Measurements from ENCODE around the gene PISD. TPM values are rescaled to one million over a fixed set of nuclear protein-coding genes. Genes with fewer than 3 reads are reported as not detected.
"Not testable (repeated sequence)": the region's sequence is repeated elsewhere in the genome, so short reads cannot be mapped to it uniquely, and the experiment has no call there.

The PISD gene
- total RNA-seq, 1 experiment from 2014 or later: 46.4 TPM

GRCh38 chr22:31695423-31695822 is 33.4 kb upstream of the PISD start:
- Histone ChIP-seq H3K79me2 (ENCODE audit: low read depth) (no peaks in the 10 kb centered on the region), H3K4me2 (no peak overlapping the region), H3F3A (ENCODE audit: insufficient read depth, low read depth) (no peaks in the 10 kb centered on the region), H3K27me3 (ENCODE audit: insufficient read depth, low read depth) (no peaks in the 10 kb centered on the region), H3K27ac (no peak overlapping the region), H3K9me2 (ENCODE audit: insufficient read depth) (no peaks in the 10 kb centered on the region), H4K20me1 (ENCODE audit: insufficient read depth) (no peaks in the 10 kb centered on the region), H3K36me3 (ENCODE audit: low read depth) (peaks cover 41% of the 10 kb centered on the region; the same call in 1 of the 2 replicates), H3K4me3 (no peak overlapping the region), H3K4me1 (replicated peaks; ENCODE audit: insufficient read depth) (no peaks in the 10 kb centered on the region), H2AFZ (no peak overlapping the region), H3K9me3 (ENCODE audit: insufficient read depth, low read depth) (no peaks in the 10 kb centered on the region)
- intact Hi-C loops (cut with micrococcal nuclease; ENCODE audit: unreplicated experiment): no loop called here
- BruUV-seq (replicated peaks): no TSS peak
- no peak for DNase-seq
- CTCF ChIA-PET: no interaction called here
- TF ChIP-seq EZH2 (IDR thresholded peaks at IDR 0.05; ENCODE audit: low read depth) (no peak), CTCF (conservative IDR thresholded peaks at IDR 0.05) (no peak)
- POLR2A ChIA-PET (ENCODE audit: unreplicated experiment): no interaction called here

GRCh38 chr22:31694046-31694445 is 32.0 kb upstream of the PISD start:
- H3K79me2 ChIP-seq (ENCODE audit: low read depth); H3K4me1 ChIP-seq (replicated peaks; ENCODE audit: insufficient read depth); CTCF ChIA-PET; H3K4me2 ChIP-seq; H2AFZ ChIP-seq; H3K4me3 ChIP-seq; H3K27ac ChIP-seq; BruUV-seq (replicated peaks); H3K9me2 ChIP-seq (ENCODE audit: insufficient read depth); H4K20me1 ChIP-seq (ENCODE audit: insufficient read depth); H3F3A ChIP-seq (ENCODE audit: insufficient read depth, low read depth); intact Hi-C loops (cut with micrococcal nuclease; ENCODE audit: unreplicated experiment); H3K27me3 ChIP-seq (ENCODE audit: insufficient read depth, low read depth); H3K9me3 ChIP-seq (ENCODE audit: insufficient read depth, low read depth); DNase-seq: not testable (repeated sequence)
- peaks cover 44% of the 10 kb centered on the region for H3K36me3 ChIP-seq (ENCODE audit: low read depth)
- POLR2A ChIA-PET (ENCODE audit: unreplicated experiment): interaction anchor here (0.6 kb wide), 1 partner anchor 348 kb away, joined by 3 read pairs; no protein-coding TSS in a partner anchor

- H2AFZ ChIP-seq: no peak overlapping the region
- no peak overlapping the region for H3K27ac ChIP-seq
- no peaks in the 10 kb centered on the region; the same call in 1 of the 2 replicates for H3F3A ChIP-seq (ENCODE audit: insufficient read depth, low read depth)
- peaks cover 44% of the 10 kb centered on the region for H3K36me3 ChIP-seq (ENCODE audit: low read depth)
- intact Hi-C loops (cut with micrococcal nuclease; ENCODE audit: unreplicated experiment): no loop called here
- TF ChIP-seq CTCF (conservative IDR thresholded peaks at IDR 0.05): no peak
- no peak for TF ChIP-seq EZH2 (IDR thresholded peaks at IDR 0.05; ENCODE audit: low read depth)
- ChIA-PET CTCF (no interaction called here), POLR2A (ENCODE audit: unreplicated experiment) (no interaction called here)
- no peaks in the 10 kb centered on the region for H3K4me1 ChIP-seq (replicated peaks; ENCODE audit: insufficient read depth)
- DNase-seq: no peak
- no peaks in the 10 kb centered on the region for H4K20me1 ChIP-seq (ENCODE audit: insufficient read depth)
- BruUV-seq (replicated peaks): no TSS peak
- H3K9me2 ChIP-seq (ENCODE audit: insufficient read depth): no peaks in the 10 kb centered on the region
- H3K4me3 ChIP-seq: no peak overlapping the region
- no peaks in the 10 kb centered on the region for H3K79me2 ChIP-seq (ENCODE audit: low read depth)
- H3K27me3 ChIP-seq (ENCODE audit: insufficient read depth, low read depth): no peaks in the 10 kb centered on the region
- no peaks in the 10 kb centered on the region for H3K9me3 ChIP-seq (ENCODE audit: insufficient read depth, low read depth)
- no peak overlapping the region for H3K4me2 ChIP-seq
These were observed 30.3 kb upstream of the PISD start for GRCh38 chr22:31692186-31692886.

- BruUV-seq (replicated peaks): no TSS peak
- H3K9me2 ChIP-seq (ENCODE audit: insufficient read depth): no peaks in the 10 kb centered on the region
- no peaks in the 10 kb centered on the region; the same call in 1 of the 2 replicates for H3F3A ChIP-seq (ENCODE audit: insufficient read depth, low read depth)
- no peak overlapping the region for H2AFZ ChIP-seq
- H3K36me3 ChIP-seq (ENCODE audit: low read depth): peaks cover 44% of the 10 kb centered on the region
- intact Hi-C loops (cut with micrococcal nuclease; ENCODE audit: unreplicated experiment): no loop called here
- no peaks in the 10 kb centered on the region for H3K79me2 ChIP-seq (ENCODE audit: low read depth)
- ChIA-PET POLR2A (ENCODE audit: unreplicated experiment) (no interaction called here), CTCF (interaction anchor here (0.7 kb wide), 1 partner anchor 82 kb away, joined by 3 read pairs; no protein-coding TSS in a partner anchor)
- H3K9me3 ChIP-seq (ENCODE audit: insufficient read depth, low read depth): no peaks in the 10 kb centered on the region
- no peak overlapping the region for H3K4me3 ChIP-seq
- H3K27me3 ChIP-seq (ENCODE audit: insufficient read depth, low read depth): no peaks in the 10 kb centered on the region
- TF ChIP-seq EZH2 (IDR thresholded peaks at IDR 0.05; ENCODE audit: low read depth) (no peak), CTCF (conservative IDR thresholded peaks at IDR 0.05) (no peak)
- H3K4me2 ChIP-seq: no peak overlapping the region
- no peaks in the 10 kb centered on the region for H3K4me1 ChIP-seq (replicated peaks; ENCODE audit: insufficient read depth)
- H3K27ac ChIP-seq: no peak overlapping the region
- no peaks in the 10 kb centered on the region for H4K20me1 ChIP-seq (ENCODE audit: insufficient read depth)
- no peak for DNase-seq
These were observed 29.4 kb upstream of the PISD start for GRCh38 chr22:31691408-31691807.

Measured in PC-9 (cell line).